ENCODE measurements around the gene SEPSECS. TPM values are rescaled to one million over a fixed set of nuclear protein-coding genes. Genes with fewer than 3 reads are reported as not detected.

SEPSECS gene
- total and polyA plus RNA-seq, 9 of the 15 experiments (the other 6 are each of a cell fraction or from before 2014, with no cell fraction given), result 3.9 to 17.2 (median 7.9) TPM

GRCh38 chr4:25159837-25160713 lies at the start of gene SEPSECS (continued):
- TF ChIP-seq ZBTB8A (IDR thresholded peaks at IDR 0.05; ENCODE audit: partially characterized antibody) (no peak), ETV1 (tag; conservative IDR thresholded peaks at IDR 0.05; ENCODE audit: low read depth) (no peak), NFATC3 (IDR thresholded peaks at IDR 0.05) (no peak), EGR1 (conservative IDR thresholded peaks at IDR 0.05) (no peak), ZNF239 (CRISPR knock-in tag; IDR thresholded peaks at IDR 0.05) (no peak), ESRRA (IDR thresholded peaks at IDR 0.05; ENCODE audit: borderline replicate concordance, low read depth) (0 out of 2 replicates have a peak, but pooled peaks have one; percentile 25), ELF1 (tag; IDR thresholded peaks at IDR 0.05) (peak; percentile 72), PATZ1 (CRISPR knock-in tag; IDR thresholded peaks at IDR 0.05; ENCODE audit: borderline replicate concordance) (no peak), MEF2D (tag; conservative IDR thresholded peaks at IDR 0.05; ENCODE audit: low read depth) (no peak), TCF7 (IDR thresholded peaks at IDR 0.05; ENCODE audit: borderline replicate concordance) (no peak), AFF1 (IDR thresholded peaks at IDR 0.05; ENCODE audit: low read depth in 1 of 2, partially characterized antibody in 2 of 2) (peak in 1 of 2 experiments; percentile 77), HMG20A (CRISPR knock-in tag; conservative IDR thresholded peaks at IDR 0.05) (no peak), RNF2 (IDR thresholded peaks at IDR 0.05) (peak; percentile 37; the same call in 1 of the 2 replicates), ZNF354B (CRISPR knock-in tag; IDR thresholded peaks at IDR 0.05) (no peak), POLR3G (IDR thresholded peaks at IDR 0.05; ENCODE audit: extremely low read depth, insufficient read length, insufficient replicate concordance) (no peak)
